ENCODE measurements around the gene CTXN1.
"Not testable (repeated sequence)": the region's sequence is repeated elsewhere in the genome, so short reads cannot be mapped to it uniquely, and the experiment has no call there.

The CTXN1 gene

GRCh38 chr19:7926021-7926726 is at the start of gene CTXN1:
TSS of gene CTXN1 (minus strand) at chr19:7926135. CDS start at chr19:7925538, 597 bp downstream.
- peak; percentile 92 for DNase-seq (ENCODE audit: low spot score)

DNA sequence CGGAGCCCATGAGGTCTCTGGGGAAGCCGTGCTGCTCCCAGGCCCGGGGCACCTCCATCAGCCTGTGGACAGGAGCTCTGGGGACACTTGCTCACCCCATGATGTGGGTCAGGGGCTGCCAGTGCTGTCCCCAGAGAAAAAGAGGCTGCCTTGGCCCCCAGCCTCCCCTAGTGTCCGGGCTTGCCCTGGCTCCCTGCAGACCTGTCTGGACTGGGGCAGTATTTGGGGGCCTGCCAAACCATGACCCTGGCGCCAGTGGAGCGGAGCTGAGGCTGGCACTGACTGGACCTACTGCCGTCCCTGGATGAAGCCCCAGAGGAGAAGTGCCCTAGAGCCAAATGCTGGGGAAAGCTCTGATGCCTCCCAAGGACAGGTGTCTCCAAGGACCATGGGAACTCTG is 49.1 kb upstream of the CTXN1 start:
- DNase-seq (ENCODE audit: low spot score) = no peak

DNA sequence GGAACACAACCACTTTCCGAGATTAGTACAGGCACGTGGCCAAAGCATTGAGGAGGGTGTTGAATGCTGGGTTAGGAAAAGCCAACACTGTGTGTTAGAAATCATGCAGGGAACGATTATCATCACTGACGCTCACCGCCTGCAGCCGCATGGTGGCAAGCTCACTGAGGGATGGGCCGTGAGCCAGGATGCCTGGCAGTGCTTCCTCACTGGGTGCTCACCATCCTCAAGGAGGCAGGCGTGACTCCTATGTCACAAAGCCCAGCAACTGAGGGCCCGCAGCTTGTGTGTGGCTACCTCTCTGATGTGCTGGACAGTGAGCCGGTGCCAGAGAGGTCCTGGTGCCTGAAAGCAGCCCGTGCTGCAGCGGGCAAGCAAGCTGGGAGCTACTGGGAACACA is 47.9 kb upstream of the CTXN1 start:
- no peak for DNase-seq (ENCODE audit: low spot score)

DNA sequence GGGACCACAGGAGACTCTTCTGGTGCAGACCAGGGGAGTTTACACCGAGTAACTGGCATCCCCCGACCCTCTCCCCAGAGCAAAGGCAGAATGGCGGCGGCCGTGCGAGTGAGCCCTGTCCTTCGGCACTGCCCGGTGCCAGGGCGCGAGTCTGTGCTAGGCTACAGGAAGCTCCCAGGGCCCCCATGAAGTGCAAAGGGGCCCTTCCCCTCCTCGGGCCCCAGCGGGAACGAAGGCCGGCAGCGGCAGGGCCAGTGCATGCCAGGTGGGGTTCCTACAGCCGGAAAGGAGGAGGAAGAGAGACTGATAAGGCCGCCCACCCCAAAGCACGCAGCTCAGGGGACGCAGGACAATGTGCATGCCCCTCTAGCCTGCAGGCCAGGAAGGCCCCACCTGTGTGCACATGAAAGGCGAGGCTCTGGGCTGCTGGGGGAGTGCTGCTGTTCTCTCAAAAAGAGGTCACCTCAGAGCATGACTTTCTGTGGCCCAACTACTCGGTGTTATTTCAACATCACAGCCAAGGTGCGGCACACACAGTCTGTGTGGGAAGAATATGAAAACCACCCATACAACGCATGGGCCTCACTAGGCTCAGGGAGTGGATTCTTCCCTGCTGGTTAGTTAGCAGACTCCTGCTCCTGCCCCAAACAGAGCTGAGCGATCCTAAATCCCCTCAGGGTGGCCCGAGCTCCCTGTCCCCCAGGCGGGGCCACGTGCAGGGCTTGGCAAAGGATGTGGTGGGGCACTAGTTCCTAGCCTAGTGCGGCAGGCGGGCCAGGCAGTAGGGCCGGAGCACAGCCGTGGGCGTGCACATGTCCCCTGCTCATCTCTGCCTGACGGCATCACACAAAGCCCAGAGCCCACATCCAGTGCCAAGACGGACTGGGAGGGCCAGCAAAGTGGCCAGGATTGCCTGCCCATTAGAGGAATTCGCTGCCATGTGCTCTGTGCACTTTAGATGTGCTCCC is 45.9 kb upstream of the CTXN1 start:
- no peak for DNase-seq (ENCODE audit: low spot score)

DNA sequence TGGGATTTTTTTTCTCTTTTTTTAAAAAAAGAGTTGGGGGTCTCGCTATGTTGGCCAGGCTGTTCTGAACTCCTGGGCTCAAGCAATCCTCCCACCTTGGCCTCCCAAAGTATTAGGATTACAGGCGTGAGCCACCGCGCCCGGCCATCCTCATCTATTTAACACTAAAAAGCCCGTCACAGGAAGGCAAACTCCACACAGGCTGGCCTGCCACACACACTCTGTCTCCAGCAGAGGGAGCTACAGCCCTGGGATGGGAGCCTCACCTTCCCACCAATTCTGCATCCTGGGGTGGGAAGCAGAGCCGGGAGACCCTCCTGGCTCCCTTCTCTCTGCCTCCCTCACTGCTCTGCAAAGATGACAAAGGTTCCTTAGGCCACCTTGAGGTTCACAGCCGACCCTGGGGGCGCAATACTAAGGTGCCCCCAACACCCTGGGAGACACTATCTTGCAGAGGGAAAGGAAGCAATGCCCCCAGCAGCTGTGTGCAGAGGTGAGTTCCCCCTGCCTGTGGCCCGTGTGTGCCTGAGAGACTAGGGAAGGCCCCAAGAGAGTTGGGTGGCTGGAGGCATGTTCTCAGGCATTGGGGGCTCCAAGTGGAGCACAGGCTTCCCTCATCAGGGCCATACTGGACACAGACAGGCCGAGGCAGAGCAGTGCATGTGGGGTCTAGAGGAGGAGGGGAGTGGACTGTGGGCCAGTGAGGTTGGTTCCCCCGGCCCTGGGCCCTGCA is 44.9 kb upstream of the CTXN1 start:
- peak; percentile 69 for DNase-seq (ENCODE audit: low spot score)

- DNase-seq (ENCODE audit: low spot score) = no peak
Observed at GRCh38 chr19:7969555-7969939, 43.6 kb upstream of the CTXN1 start.

GRCh38 chr19:7968796-7969554 is 43.0 kb upstream of the CTXN1 start:
- no peak for DNase-seq (ENCODE audit: low spot score)

DNA sequence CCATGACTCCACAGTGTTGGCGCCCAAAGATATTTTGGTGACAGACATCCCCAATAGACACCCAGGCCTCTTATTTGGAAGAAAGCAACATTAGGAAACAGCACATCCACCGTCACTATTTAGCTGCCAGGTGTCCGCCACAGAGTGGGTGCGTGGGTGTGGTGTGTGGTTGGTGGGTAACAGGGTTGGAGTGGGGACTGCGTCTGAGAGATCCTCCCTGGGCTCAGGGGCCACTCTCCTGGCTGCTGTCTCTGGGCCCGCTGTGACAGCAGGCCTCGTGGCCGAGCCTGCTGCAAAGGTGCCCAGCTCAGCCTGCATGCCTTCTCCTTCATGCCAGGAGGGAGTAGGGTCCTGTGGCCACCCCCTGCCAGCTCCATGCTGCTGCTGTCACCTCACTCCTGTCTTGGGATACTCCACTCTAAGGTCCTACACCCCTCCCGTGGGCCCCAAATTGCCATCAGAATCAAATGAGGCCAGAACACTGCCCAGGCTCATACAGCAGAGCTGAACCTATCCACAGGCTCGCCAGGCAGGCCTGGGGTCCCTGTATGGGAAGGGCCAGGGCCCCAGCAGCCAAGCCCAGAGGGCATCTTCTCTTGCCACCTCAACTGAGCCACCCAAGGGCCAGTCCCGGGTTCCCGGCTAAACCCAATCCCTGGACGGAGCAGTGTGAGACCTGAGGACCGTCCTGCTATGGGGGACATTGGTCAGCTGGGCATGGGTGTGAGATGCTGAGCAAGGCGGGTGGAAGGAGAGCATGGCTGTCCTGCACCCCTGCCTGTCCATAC is 42.3 kb upstream of the CTXN1 start:
- DNase-seq (ENCODE audit: low spot score) = no peak

DNA sequence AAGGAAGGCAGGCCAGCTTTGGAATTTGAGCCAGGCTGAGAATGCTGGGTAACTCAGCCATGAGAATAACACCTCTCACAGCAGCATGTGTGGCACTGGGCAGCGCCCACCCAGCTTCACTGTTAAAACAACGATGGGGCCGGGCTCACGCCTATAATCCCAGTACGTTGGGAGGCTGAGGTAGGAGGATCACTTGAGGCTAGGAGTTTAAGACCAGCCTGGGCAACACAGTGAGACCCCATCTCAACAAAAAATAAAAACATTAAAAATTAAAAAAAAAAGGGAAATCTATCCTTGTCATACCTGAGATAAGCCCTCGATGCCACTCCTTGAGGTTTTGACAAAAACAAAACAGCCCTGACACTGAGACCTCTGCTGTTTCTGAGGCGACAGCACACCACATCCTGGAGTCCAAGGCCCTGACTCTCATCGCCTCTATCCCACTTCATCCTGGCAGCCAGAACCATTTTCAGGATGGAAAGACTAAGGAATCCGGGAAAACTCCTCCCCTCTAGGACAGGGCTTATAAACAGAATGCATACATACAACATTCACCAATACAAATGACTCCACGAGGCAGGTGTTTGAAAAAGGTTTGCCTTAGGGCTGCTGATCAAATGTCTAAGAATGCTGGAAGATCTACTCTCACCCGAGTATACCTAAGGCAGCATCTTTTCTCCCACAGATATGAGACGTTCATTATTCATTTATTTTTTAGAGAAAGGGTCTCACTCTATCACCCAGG is 40.2 kb upstream of the CTXN1 start:
- no peak for DNase-seq (ENCODE audit: low spot score)

DNA sequence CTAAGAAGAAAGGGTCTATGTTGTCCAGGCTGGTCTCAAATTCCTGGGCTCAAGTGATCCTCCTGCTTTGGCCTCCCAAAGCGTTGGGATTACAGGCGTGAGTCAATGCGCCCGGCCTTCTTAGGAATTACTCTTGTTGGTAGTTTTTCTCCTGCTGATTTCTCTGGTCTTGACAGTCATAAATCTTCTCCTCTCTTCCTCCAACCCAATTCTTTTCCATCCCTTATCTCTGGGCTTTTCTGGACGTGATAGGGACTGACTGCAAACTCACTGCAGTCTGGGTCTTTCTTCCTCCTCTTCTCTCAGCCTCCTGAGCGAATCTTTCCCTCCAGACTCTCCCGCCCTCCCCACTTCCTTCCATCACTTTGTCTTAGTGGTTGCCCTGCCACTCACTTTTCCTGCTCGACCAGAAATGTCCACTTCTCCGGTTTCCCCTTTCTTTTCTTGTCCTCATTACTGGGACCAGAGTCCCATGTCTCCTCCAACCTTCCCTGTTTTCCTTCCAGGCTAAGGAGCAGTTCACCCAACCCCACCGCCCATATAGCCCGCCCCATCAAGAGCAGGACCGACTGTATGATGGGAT is 39.4 kb upstream of the CTXN1 start:
- no peak for DNase-seq (ENCODE audit: low spot score)

DNA sequence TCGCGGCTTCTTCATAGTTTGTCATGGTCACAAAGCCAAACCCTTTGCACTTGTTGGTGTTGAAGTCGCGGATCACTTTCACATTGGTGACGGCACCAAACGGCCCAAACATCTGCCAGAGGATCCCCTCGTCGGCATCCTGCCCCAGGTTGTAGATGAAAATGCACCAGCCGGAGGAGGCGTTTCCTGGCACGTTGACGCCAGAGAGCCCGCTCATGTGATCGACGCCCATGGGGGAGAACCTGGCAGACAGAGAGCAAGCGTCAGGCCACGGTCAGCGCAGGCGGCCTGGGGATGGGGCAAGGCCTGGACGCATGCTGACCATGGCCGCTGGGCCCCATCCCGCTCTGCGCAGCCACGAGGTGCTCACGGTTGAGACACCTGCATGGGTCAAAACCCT is 37.6 kb upstream of the CTXN1 start:
- DNase-seq (ENCODE audit: low spot score) = no peak

DNA sequence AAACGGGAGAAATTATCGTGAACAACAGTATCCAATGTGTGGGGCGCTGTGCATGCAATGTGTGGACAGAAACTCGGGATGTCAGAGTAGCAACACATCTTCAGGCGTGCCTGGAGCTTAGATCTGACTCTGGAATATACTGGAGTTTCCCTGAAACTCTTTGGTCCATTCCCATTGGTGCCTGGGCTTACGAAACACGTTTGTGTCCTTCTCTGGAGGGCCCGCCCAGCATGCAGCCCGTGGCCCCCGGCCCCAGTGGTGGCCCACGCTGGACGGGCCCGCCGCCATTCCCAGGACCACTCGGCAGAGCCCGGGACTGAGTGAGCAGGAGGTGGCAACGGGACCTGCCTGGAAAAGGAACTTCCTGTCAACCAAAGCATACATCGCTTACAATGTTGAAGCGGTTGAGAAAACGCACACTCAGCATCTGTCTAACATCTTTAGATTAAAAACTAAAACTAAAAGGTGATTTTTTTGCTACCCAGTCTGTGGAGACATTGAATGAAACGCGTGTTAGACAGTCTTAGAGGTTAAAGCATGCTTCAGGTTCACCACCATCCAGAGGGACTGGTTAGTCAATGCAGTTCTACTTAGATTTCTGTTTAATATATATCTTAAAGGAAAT is 36.8 kb upstream of the CTXN1 start:
- no peak for DNase-seq (ENCODE audit: low spot score)

DNA sequence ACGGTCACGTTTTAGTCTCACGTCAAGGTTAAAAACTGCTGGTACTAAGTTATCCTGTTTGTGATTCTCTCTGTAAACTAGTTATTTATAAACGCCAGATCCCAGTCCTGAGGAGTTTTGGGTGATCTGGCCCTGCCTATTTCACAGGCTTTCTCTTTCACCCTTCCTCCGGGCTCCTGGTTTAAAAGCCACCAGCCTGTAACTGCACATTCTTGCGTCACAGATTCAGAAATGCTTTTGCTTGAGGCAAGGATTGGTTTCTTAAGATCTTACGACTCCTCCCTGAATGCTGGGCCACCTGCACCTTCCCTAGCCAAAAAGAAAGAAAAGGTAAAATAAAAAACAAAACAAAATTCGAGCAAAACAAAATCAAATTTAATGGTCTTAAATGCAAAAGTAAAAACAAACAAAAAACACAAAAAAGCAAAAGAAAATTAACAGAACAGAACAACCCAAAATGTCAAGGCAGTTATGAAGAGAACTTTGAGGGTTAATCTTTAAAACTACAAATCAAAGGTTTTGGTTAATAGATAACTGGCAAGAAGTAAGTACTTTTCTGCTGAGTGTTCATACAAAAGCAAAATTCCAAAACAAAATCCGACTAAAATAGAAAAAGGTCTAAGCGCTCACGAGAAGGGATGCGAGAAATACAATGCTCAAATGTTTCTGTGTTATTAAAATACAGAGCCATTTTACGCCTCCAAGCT is 36.1 kb upstream of the CTXN1 start:
- no peak for DNase-seq (ENCODE audit: low spot score)

- DNase-seq (ENCODE audit: low spot score) = not testable (repeated sequence)
Observed at GRCh38 chr19:7961082-7961481, 35.1 kb upstream of the CTXN1 start.

DNA sequence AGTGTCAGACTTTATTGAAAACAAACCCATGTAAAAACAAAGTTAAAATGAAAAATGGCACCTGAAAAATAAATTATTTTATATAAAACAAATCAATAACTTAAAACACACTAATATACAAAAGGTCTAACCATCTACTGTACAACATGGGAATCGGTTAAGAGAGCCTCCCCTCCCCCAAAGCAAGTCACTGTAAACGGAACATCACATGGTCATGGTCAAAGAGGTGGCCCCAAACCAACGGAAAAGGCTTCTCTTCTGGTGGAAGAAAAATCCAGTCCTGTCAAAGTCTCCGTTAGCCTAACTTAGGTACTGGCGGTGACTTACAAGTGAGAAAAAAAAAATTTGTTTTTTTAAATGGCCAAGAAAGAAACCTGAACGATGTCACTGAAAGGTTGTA is 33.3 kb upstream of the CTXN1 start:
- no peak for DNase-seq (ENCODE audit: low spot score)

DNA sequence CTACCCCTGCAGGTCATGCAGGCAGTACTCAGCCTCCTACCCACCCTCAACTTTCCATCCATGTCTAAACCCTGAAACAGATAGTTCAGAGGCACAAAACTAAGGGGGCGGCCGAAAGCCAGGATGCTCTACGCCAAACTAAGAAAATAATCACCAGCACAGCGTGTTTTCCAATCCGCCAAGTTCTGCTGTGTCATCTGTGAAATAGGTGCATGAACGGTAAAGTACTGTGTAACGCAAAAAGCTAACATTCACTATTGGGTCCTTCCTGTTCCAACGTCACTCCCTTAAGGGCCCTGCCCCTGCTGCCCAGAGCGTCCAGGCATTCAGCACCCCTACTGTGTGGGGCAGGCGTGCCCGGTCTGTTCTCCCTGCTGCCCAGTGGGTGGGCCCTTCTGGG is 29.8 kb upstream of the CTXN1 start:
- DNase-seq (ENCODE audit: low spot score) = no peak

DNA sequence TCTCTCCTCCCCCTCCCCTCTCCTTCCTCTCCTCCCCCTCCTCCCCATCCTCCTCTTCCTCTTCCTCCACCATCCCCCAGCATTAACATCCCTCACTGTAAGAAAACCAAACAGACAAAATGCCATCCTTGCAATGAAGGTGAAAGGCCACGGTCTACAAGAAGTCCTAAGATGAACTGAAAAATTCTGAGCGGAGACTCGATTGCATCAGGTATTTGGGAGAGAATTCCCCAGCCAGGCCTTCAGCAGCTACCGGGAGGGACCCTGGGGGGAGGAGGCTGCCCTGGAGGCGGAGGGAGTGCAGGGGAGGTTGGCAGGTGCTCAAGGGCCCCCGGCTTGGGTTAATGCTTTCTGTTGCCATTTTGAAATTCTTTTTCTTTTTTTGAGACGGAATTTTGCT is 27.6 kb upstream of the CTXN1 start:
- no peak for DNase-seq (ENCODE audit: low spot score)

DNA sequence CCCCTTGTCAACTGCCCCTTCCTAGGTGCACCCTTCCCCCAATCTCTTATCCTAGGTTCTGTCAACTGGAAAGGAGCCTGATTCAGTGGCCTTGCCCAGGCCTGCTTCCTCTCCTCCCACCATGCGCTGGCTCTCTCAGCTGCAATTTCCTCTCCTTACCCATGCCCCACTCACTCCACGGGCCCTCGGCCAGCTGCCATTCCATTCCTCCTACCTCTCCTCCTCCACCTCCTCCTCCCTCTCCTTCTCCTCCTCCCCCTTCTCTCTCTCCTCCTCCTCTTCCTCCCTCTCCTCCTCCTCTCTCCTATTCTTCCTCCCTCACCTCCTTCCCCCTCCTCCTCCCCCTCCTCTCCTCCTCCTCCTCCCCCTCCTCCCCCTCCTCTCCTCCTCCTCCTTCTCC is 27.1 kb upstream of the CTXN1 start:
- DNase-seq (ENCODE audit: low spot score) = peak; percentile 48

GRCh38 chr19:7947939-7948338 is 22.0 kb upstream of the CTXN1 start:
- no peak for DNase-seq (ENCODE audit: low spot score)

Measured in GM03348 (cell line).